Inflammatory macrophage treated with lipopolysaccharide for 1 hour (primary cell): ENCODE data around the gene EN1.

Source experiments
- DNase-seq, 2 donors: peaks; one replicate each; pipeline ENCODE4 v3.0.0-alpha.2; 2020 to 2022

The EN1 gene

DNA sequence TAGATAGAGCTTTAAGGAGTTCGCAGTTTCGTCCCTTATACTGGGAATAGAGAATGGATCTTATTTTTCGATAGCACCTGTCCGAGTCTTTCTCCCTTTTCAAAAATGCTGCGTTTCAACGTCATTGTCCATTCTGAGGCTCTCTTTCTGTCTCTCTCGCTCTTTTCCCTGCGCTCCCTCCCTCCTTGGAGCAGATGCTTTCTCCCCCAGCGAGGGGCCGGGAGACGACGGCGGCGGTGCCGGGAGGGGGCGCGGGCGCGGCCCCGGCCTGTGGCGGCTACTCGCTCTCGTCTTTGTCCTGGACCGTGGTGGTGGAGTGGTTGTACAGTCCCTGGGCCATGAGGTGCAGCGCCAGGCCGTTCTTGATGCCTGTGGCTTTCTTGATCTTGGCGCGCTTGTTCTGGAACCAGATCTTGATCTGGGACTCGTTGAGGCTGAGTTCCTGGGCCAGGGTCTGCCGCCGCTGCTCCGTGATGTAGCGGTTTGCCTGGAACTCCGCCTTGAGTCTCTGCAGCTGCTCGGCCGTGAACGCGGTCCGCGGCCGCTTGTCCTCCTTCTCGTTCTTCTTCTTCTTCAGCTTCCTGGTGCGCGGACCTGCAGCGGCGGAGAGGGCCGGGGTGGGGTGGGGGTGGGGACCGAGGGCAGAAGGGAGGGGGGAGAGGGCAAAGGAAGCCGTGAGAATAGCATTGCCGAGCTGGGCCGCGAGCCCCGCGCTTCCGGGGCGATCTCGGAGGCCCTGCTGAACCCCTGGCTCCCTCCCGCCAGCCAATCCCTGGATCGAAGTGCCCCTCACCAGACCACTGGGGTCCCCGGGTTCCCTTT is 4.6 kb downstream of the EN1 start:
- no peak for DNase-seq

DNA sequence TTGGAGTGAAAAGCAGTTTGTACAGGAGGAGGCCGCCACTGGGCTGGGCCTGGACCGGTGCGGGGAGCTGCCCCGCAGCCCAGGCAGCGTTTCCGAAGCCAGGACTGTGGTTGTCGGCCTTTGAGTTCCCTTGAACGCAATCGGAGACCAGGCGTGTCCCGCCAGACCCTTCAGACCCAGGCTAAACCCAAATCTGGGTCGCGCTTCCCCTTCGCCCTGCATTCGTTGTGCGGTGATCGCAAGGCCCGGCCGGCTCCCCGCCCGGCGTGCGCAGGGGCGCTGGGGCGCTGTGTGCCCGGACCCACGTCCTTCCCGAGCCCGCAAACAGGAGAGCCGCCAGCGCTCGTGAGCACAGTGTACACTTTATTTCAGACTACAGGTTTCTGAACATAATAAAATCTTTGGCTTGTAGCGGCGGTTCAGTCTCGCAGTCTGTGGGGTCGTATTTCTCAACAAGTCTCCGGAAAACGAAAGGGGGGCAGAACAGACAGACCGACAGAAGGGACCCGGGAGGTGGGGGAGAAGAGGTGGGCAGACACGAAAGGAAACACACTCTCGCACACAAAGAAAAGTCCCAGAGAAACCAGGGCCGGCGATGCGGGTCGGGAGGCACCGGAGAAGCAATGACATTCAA is 5.5 kb downstream of the EN1 start:
- DNase-seq: no peak

DNA sequence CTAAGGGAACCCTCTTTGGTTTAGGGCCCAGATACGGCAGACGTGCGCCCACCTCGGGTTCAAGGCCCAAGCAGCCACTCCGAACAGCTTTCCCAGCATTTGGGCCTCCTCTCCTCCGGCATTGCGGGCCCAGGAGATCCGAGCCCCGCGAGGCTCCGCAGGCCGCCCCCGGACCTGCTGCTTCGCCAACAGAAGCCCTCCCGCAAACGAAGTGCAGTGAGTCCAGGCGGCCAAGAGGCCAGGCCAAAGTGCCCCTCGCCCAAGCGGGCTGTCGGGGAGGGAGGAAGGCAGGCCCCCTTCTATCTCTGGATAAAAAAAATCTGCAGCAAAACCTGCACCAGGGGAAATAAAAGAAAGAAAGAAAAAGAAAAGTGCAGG is 6.0 kb downstream of the EN1 start:
- DNase-seq: no peak

DNA sequence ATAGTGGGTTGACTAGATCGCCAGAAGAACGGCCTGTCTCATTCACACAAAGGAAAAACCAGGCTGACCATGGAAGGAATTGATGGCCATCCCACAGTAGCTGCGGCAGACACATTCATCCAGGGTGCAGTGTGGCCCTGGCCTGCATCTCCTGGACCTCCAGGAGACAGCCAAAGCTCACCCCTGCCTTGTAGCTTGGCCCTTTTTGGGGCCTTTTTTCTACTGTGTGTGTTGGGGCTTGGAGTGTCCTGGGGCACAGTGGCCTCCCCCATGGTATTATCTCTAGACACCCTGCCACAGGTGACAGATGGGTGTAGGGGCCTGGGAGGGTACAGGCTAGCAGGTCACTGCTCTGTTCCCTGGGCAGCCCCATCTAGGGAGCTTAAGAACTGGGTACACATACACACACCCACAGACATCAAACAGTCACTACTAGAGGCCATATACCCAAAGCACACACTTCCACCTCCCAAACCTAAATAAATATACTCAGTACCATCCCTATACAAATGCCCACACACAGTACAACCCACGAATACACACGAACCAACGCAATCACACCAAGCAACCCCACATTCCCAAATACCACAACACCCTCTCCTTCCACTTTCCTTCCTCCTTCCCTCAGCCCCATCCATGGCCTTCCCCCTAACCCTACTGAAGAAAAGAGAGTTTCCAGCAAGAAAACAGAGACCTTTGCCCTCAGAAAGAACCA is 8.6 kb downstream of the EN1 start:
- DNase-seq: no peak

DNA sequence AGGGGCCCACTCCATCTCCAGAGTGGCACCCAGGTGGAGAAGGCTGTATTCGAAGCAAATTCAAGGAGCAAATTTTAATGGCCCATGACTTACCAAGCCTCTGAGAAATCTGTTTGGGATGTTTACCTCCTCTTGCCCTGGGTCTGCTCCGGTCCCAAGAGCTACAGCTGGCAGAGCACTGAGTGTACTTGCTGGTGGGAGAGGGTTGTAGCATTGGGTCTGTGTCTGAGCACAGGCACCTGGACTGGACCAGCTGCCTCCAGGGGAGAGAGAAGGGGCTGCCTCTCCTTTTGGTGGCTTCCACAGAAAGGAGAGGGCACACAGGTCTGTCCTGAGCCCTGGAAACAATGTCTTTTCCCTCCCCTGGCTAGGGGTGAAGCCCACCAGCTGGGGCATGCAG is 9.8 kb downstream of the EN1 start:
- DNase-seq: no peak

DNA sequence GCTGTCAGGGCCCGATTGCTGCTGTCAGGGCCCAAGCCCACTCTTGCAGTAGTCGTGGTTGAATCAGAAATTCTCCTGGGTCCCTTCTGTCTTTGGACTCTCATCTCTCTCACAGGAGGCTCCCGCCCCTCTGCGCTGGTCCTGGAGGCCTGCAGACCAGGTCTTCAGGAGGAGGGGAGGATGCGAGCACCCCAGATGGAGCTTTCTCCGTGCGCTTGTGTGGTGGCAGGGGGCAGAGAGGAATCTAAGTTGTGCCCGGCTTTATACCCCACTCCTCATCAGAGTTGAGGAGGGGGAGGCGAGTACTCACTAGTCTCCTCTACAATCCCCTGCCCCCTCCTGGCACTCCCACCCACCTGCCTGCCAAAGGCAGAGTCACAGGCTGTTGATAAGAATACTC is 10.4 kb downstream of the EN1 start:
- DNase-seq: no peak

DNA sequence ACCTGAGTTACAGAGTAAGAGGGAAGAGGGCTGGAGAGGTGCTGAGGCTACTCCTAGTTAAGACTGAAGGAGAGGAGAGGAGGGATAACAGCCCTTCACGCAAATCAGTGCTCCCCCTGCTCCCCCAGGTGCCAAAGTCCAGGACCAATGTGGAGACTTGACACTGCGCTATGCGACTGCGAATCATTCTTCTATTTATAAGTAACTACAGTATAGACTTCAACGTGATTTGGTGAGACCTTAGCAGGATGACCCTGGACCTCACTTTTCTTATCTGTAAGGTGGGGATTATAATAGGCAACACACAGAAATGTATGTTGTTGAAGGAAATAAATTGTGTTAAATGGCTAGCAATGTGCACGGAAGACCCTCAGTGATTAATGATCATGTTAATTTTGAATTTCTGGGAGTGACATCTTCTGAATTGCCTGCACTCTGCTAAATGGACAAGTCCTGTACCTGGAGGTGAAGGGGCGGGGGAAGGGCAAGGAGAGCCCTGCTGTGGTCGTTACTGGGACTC is 11.0 kb downstream of the EN1 start:
- DNase-seq: no peak

DNA sequence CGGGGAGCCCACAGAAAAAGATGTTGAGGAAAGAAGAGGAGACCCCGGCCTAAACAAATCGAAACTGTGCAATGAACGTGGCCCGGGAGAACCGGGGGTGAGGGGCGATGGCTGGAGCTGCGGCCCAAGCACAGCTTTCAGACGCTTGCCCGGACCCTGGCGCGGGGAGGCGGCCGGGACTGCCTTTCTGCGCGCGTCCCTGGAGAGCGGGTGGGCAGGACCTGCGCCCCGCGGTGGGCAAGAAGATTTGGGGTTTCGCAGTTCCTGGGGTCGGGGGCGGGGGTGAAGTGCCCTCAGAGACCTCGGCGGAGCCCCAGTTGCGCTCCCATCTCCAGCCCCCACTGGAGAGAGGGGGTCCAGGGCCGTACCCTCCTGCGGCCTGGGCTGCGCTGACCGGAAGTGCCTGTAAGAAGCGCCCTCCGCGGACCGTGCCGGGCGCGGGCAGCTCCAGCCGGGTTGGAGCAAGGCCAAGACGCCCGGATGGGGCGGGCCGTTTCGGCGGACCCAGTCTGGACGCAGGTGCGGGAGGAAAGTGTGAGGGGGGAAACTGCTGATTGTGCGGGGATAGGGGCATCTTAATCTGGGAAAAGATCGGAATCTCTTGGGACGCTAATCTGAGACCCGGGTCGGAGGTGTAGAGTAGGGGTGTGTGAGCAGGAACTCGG is 11.6 kb downstream of the EN1 start:
- no peak for DNase-seq

DNA sequence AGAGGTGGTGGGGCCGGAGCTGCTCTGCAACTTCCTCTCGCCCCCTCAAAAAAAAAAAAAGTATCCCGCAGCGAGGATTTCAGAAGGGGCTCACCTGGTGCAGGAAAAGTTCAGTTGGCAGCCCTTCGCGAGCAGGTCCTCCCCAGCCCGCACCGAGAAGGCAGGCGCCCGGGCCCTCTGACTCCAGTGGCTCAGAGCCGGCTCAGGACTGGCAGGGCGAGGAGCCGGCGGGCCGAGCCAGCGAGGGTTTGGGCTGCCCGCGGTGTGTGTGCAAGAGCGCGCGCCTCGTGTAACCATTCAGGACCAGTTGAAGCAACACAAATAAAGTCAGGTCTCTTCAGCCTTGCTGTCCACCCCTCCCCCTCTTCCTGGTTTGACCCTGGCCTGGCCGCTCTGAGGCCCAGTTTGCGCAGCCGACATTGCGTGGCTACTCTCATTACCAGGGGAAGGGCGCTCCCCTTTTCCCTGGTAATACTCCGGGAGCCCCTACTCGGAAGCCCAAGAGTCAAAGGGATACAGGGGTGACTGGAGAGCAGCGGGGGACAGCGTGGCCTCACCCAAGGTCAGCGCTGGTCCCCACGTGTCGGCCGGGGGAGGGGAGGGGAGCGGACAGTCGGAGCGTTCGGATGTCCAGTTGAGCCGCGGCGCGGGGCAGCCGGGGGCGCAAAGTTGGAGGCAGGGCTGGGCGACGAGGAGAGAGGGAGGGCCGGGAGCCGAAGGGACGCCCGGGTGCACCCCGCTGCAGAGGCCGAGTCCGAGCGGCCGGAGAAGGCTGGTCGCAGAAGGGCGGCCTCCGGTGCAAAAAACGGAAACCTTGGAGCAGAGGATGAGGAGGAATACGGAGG is 12.3 kb downstream of the EN1 start:
- no peak for DNase-seq

DNA sequence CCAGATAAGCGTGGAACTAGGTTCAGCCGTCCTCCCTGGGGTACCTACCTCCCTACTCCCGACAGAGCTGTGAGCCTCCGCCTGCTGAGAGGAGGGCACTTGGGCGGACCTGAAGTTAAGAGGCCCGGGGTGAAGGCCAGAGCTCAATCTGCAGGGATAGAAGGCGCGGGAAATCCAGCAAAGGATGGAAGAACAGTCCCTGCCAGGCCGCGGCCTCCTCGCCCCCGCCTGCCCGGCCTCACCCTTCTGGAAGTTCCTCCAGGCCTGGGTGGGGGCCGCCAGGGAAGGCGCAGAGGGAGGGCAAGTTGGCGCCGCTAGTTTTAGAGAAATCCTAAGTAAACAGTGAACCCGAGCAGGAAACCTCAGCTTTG is 13.0 kb downstream of the EN1 start:
- DNase-seq: no peak

DNA sequence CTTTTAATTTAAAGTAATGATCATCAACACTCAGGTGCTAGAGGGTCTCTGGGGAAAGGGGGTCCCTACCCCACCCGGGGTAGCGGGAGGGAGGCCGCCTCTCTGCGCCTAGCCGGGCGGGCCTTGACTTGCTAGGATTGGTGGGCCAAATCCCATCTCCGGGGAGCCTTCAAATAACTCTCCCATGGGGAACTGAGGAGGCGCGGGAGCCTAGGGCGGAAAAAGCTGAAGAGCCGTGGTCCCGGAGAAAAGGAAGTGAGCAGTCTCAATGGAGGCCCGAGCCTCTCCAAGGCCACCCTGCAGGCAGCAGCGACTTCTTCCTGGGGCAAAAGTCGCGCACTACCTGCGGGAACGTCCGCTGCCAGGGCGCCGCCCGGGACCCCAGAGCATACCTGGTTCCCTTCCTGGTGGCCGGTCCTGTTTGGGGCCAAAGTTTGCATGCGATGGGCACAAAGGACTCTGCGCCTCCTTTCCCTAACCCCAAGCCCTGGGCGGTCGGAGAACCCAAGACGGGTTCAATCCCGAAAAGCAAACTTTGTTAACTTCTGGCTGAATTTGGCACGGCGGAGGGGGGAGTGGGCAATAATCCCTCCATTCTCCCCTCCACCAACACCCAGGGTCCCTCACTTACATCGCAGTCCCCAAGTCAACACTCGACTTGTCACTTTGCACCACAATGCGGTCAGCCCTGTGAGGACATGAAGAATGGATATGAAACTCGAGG is 13.6 kb downstream of the EN1 start:
- DNase-seq: no peak

DNA sequence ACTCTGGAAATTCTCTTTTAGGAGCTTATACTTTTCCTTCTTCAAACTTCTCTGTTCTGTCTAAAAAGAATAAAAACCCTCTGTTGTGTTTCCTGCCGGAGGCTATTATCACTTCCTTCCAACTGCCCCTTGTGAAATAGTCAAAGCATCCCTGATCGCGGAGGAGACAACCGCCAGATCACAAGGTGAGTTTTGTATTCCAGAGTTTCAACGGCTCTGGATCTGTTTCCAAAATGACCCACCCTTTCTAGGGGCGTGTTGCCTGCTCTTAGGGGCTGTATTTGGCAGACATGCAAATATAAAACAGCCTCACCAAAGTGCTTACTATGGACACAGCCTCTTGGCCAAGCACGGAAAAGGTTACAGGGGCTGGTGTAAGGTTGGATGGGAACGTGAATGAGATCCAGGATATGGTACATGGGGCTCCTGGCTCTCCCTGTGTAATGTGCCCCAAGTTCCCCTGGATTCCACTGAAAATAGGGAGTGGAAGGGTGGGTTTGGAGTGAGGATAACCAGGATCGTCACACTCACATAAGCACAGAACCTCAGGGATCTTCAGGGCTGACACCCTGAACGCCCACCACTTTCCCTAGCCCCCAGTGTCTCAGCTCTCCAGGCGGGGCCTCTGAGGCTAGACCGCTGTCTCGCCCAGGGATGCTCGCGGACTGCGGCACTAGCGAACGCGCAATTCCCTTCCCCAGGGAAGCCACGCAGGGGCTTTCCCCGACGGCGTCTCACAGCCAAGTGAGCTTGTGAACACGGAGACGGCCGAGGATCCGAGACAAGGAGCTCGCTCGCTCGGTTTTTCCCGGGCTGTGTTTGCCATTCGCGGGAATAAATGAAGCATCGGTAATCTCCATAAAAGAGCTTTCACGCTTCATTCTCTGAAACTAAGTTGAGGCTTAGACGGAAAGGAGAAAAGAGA is 14.4 kb downstream of the EN1 start:
- no peak for DNase-seq

DNA sequence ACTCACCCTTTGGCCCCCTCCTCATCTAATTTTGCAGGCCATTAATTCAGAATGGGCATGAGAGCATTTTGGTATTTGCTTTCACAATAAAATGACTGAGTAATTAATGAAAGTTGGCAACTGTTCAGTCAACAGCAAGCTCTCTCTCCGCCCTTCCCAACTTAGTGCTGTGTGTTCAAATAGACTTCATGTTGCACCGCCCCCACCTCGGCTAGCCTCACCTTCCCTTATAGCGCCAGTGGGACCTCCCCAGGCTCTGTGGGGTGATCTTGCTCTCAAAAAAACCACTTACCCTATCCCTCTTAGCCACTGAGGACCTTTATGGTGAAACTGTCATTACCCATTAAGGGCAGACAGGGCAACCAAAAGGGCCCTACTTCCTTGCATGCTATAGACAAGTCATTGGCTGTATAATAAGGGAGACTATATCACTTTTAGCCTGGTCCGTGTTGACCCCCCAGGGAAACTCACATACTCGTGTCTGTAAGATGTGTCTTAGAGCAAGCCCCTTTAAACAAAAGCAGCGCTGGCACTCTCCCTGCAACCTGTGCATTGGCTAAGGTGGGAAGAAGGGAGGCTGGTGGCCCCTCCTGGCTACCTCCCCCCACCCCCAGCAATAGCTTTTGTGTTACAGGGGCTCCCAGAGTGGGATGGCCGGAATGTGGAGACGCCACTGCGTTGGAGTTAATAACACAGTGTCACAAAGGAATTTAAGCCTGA is 15.2 kb downstream of the EN1 start:
- DNase-seq: no peak

DNA sequence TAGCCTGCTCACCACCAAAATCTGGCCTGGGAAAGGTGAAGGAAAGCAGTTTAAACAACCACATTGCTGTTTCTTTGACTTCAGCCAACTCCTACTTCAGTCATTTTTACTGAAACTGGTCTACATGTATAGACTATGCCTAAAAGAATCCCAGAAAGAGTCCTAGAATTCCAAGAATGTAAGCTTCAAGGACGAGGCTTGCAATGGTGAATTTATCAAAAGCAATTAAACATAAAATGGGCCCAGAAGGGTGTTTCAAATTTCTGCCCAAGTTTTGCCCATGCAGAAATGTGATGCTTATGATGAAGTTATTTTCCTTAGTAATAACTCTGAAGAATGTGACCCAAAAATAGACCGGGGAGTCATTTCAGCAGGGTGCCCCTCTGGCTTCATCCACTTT is 16.6 kb downstream of the EN1 start:
- no peak for DNase-seq

DNA sequence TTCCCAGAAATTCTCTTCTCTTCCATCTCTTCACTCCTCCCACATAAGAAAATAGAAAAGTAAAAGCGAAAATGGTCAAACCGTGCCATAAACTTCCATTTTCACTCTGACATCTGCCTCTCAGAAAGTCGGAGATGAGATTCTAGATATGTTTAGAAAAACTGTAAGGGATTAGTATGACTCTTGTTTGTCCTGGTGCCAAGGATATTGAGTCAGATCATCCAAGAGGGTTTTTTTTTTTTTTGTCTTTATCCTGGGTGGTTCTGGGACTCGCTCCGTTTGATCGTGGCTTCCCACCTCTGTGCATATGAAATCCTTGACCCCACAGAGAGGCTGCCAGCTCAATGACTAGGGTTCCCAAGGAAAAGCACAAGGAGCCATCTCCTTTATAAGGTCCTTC is 17.3 kb downstream of the EN1 start:
- DNase-seq: no peak

DNA sequence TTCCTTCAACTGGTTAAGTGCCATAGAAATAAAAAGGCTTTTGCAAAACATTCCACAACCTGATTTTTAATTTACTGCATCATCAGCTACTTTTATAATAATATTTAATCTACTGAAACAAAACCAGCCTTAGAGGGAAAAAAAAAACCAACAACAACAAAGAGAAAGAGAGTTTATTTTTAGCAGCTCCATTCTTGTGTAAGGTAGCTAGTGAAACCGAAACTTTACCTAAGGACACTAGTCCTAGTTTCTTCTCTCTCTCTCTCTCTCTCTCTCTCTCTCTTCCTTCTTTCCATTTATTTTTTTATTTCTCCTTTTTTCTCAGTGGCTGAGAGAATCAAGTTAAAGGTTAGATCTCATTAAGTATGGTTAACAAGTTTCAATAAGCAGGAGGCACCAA is 21.4 kb downstream of the EN1 start:
- no peak for DNase-seq

DNA sequence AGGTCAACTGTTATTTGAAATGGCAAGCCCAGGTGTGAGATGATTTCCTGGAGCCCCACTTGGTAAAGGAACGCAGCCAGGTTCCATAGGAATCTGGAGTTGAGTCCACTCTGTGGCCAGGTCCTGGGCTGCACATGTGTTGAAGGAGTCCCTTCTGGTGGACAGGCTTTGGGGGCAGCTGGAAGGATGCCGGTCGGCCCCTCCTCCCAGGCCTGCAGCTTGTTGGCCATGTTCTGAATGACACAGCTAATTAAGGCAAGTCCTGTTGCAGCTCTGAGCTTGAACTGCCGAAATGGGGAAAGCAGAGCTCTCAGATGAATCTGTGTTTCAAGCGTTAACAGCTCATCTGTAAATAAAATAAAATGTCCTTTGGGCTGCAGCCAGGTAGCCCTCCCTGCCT is 23.8 kb downstream of the EN1 start:
- DNase-seq: no peak

DNA sequence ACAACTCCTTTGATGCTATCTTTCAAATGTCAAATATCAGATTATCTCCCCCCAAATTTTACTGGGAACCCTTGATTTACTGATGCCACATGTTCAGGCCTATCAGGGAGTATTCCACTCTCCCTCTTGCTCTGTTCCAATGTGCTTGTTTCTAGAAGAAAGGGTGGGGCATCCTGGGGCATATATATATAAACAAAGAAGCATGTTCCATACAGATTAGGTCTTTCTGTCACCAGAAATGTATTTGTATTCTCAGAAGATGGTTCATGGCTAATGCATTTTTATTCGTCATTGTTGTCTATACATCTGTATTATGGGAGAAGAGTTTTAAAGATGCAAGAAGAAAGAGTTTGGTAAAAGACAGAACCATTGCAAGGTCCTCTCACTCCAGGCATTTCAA is 24.9 kb downstream of the EN1 start:
- no peak for DNase-seq

DNA sequence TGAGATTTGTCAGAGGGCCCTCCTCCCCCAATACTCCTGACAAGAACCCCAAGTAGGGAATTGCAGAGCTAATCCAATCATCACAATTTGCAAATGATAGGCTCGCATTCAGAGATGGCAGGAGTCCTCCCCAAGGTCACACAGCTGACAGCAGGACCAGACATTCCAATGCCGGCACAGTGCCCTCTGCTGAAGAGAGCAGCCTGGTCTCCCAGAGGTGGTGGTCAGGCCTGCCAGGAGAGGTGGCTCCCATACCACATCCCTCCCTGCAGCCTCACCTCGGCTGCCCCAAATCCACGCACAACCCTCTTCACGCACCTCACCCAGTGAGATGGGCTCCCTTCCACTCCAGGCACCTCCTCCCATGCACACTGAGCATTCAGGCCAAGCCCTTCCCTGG is 25.4 kb downstream of the EN1 start:
- DNase-seq: no peak

DNA sequence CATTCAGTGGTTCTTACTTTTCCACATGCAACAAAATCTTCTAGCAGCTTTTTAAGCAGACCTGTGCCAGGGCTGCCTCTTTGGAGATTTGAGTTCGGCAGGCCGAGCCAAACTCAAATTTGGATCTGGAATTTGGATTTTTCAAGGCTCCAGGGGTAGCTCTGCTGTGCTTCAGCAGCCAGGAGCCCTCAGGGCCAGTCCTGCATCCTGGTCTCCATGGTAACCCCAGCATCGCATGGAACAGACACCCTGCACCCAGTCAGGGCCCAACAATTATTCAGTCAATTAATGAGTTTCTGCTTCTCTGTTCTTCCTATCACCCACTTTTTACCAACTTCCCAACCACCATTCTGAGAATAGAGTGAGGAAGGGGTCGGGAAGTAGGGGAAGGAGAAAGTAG is 30.0 kb downstream of the EN1 start:
- DNase-seq: no peak
